Testis (tissue), 3 donors: Measurements from ENCODE around the gene CDK4. TPM values are rescaled to one million over a fixed set of nuclear protein-coding genes. Genes with fewer than 3 reads are reported as not detected.
"Not testable (repeated sequence)": the region's sequence is repeated elsewhere in the genome, so short reads cannot be mapped to it uniquely, and the experiment has no call there.

ENCODE experiments used
- DNase-seq: peaks from one replicate; pipeline ENCODE4 v3.0.0-alpha.2; 2019
- H3K27ac ChIP-seq, 2 donors: fragments of 200-600 bp; sonication (generic); one replicate each; pipeline ENCODE4 v1.5.1; 2019
- H3K27me3 ChIP-seq: fragments of 200-600 bp; sonication (generic); one replicate; pipeline ENCODE4 v1.5.1; 2019
- H3K36me3 ChIP-seq: fragments of 200-600 bp; sonication (generic); one replicate; pipeline ENCODE4 v1.5.1; 2017; ENCODE audit warnings: low read depth; ENCODE audit errors: missing control alignments
- H3K4me1 ChIP-seq: fragments of 200-600 bp; sonication (generic); one replicate; pipeline ENCODE4 v1.5.1; 2019
- H3K4me3 ChIP-seq, 2 donors: fragments of 200-600 bp; sonication (generic); one replicate each; pipeline ENCODE4 v1.5.1; 2017 to 2019
- H3K9me3 ChIP-seq: fragments of 200-600 bp; sonication (generic); one replicate; pipeline ENCODE4 v1.5.1; 2017
- CTCF ChIP-seq, 3 experiments: fragments of 450-650 bp in 2 of 3; fragments of 200-600 bp in 1 of 3; sonication (generic) in 1 of 3; IDR thresholded peaks; one replicate each; pipeline ENCODE4 v1.5.1; 2016 to 2019; ENCODE audit warnings: antibody characterized with exemption in 3 of 3, mild to moderate bottlenecking in 2 of 3, moderate library complexity in 1 of 3
- POLR2A ChIP-seq: fragments of 450-650 bp; IDR thresholded peaks from one replicate; pipeline ENCODE4 v1.6.1; 2017; ENCODE audit warnings: antibody characterized with exemption, mild to moderate bottlenecking, moderate library complexity
- WGBS, 2 donors: methylation state at CpG; one replicate each; pipeline ENCODE4 v1.1.5; 2018; 5-methylcytosine and 5-hydroxymethylcytosine counted together
- intact Hi-C: fragments of 100-400 bp; cut with DNase I; formaldehyde crosslinking; loops from one replicate; pipeline ENCODE4 v1.15.1; 2023; ENCODE audit warnings: low total_unique reads
- polyA plus RNA-seq: library from polyadenylated mRNA; stranded (reverse); fragments of 350-450 nt; fragmentation: Illumina TruSeq; extraction: RNeasy Lipid Tissue Mini Kit (QIAGEN cat#74804); gene quantifications from one replicate; pipeline ENCODE4 v1.2.3, GENCODE V29; 2014; ENCODE audit warnings: low read depth, low replicate concordance; ENCODE audit not compliant: insufficient read depth
- total RNA-seq, 2 donors: library from RNA; depleted of rRNA; stranded (reverse); fragments of >200 nt; gene quantifications; one replicate each; pipeline ENCODE4 v1.2.3, GENCODE V29; 2016

CDK4 gene
- total and polyA plus RNA-seq, 3 donors from 2014 or later = 47.0 to 73.5 (median 64.4) TPM

GRCh38 chr12:57724003-57724935 lies 27.8 kb downstream of the CDK4 start:
- no peak for TF ChIP-seq CTCF (IDR thresholded peaks at IDR 0.05)
- TF ChIP-seq POLR2A = no peak
- H3K36me3 ChIP-seq = no peaks in the 10 kb centered on the region
- intact Hi-C loops = no loop called here
- no peak overlapping the region for H3K27ac ChIP-seq
- H3K27me3 ChIP-seq = no peaks in the 10 kb centered on the region
- H3K4me3 ChIP-seq = no peak overlapping the region
- WGBS, 2 donors = 82 to 87% methylated on average over 9 to 12 of the region's 12 CpGs
- no peaks in the 10 kb centered on the region for H3K9me3 ChIP-seq
- DNase-seq = no peak
- peaks cover 9% of the 10 kb centered on the region for H3K4me1 ChIP-seq

GRCh38 chr12:57723630-57723962 lies 28.5 kb downstream of the CDK4 start:
- no peaks in the 10 kb centered on the region for H3K36me3 ChIP-seq

GRCh38 chr12:57722716-57723629 lies 29.1 kb downstream of the CDK4 start:
- intact Hi-C loops = no loop called here
- TF ChIP-seq POLR2A = no peak
- TF ChIP-seq CTCF (IDR thresholded peaks at IDR 0.05) = no peak
- whole genome bisulfite sequencing, 2 donors = 65 to 70% methylated on average over 11 of the region's 11 CpGs
- Histone ChIP-seq H3K9me3 (no peaks in the 10 kb centered on the region), H3K36me3 (no peaks in the 10 kb centered on the region), H3K4me3 (no peak overlapping the region), H3K4me1 (peaks cover 9% of the 10 kb centered on the region), H3K27ac (no peak overlapping the region), H3K27me3 (no peaks in the 10 kb centered on the region)
- no peak for DNase-seq

More at GRCh38 chr12:57723630-57723962, 28.5 kb downstream of the CDK4 start:
- intact Hi-C loops = no loop called here
- Histone ChIP-seq H3K4me1 (peaks cover 9% of the 10 kb centered on the region), H3K27me3 (no peaks in the 10 kb centered on the region), H3K9me3 (no peaks in the 10 kb centered on the region), H3K4me3 (no peak overlapping the region), H3K27ac (no peak overlapping the region)
- no peak for DNase-seq
- WGBS, 2 donors = 70 to 71% methylated on average over 2 of the region's 2 CpGs
- no peak for TF ChIP-seq POLR2A
- TF ChIP-seq CTCF (IDR thresholded peaks at IDR 0.05) = no peak

GRCh38 chr12:57721846-57722608 lies 30.1 kb downstream of the CDK4 start:
- H3K27me3 ChIP-seq, DNase-seq, H3K4me1 ChIP-seq, H3K4me3 ChIP-seq, H3K9me3 ChIP-seq, H3K36me3 ChIP-seq, intact Hi-C loops, H3K27ac ChIP-seq: not testable (repeated sequence)
- WGBS, 2 donors = 93 to 95% methylated on average over 16 of the region's 16 CpGs
